Astrocyte (in vitro differentiated cells and primary cell): ENCODE data around the gene PRKCH. TPM values are rescaled to one million over a fixed set of nuclear protein-coding genes. Genes with fewer than 3 reads are reported as not detected.

Experiments used
- DNase-seq: peaks from one replicate; pipeline ENCODE4 v3.0.0-alpha.2; 2010; ENCODE audit warnings: low read depth
- FAIRE-seq: peaks from 2 replicates; lab custom pipeline; 2011; peaks lifted over from hg19 to GRCh38; lab: Jason Lieb, UNC
- H2AFZ ChIP-seq: 2 replicates; pipeline ENCODE4 v1.6.0; 2012; ENCODE audit warnings: low read depth, low read length, inconsistent platforms
- H3K27ac ChIP-seq: 2 replicates; pipeline ENCODE4 v1.5.1; 2011; ENCODE audit warnings: low read depth, low read length, inconsistent platforms
- H3K27me3 ChIP-seq: 2 replicates; pipeline ENCODE4 v1.6.0; 2011; ENCODE audit warnings: low read length, inconsistent platforms; ENCODE audit not compliant: insufficient read depth
- H3K36me3 ChIP-seq: 2 replicates; pipeline ENCODE4 v1.5.1; 2011; ENCODE audit warnings: low read length, inconsistent platforms; ENCODE audit not compliant: insufficient read depth
- H3K4me1 ChIP-seq: 2 replicates; pipeline ENCODE4 v1.5.1; 2011; ENCODE audit warnings: low read length, inconsistent platforms; ENCODE audit not compliant: insufficient read depth
- H3K4me2 ChIP-seq: 2 replicates; pipeline ENCODE4 v1.6.0; 2012; ENCODE audit warnings: low read length, inconsistent platforms
- H3K4me3 ChIP-seq: 2 replicates; pipeline ENCODE4 v1.5.1; 2011; ENCODE audit warnings: low read depth, mild to moderate bottlenecking, low read length, inconsistent platforms; ENCODE audit not compliant: insufficient read depth
- H3K79me2 ChIP-seq: 2 replicates; pipeline ENCODE4 v1.6.0; 2012; ENCODE audit warnings: mild to moderate bottlenecking, low read length, inconsistent platforms; ENCODE audit not compliant: insufficient read depth
- H3K9ac ChIP-seq: 2 replicates; pipeline ENCODE4 v1.6.0; 2012; ENCODE audit warnings: mild to moderate bottlenecking, low read length, inconsistent platforms
- H3K9me3 ChIP-seq: 2 replicates; pipeline ENCODE4 v1.5.1; 2012; ENCODE audit warnings: low read depth, mild to moderate bottlenecking, low read length, inconsistent platforms; ENCODE audit not compliant: insufficient read depth
- H4K20me1 ChIP-seq: 2 replicates; pipeline ENCODE4 v1.6.0; 2012; ENCODE audit warnings: low read length, inconsistent platforms; ENCODE audit not compliant: insufficient read depth
- H3K27ac Mint-ChIP-seq: one replicate; pipeline ENCODE4 v1.8.0; 2021; ENCODE audit warnings: mild to moderate bottlenecking, mixed read lengths; ENCODE audit not compliant: unreplicated experiment
- H3K27me3 Mint-ChIP-seq: one replicate; pipeline ENCODE4 v1.8.0; 2021; ENCODE audit warnings: low read depth, mixed read lengths; ENCODE audit not compliant: unreplicated experiment
- H3K36me3 Mint-ChIP-seq: one replicate; pipeline ENCODE4 v1.8.0; 2021; ENCODE audit warnings: low read depth, mixed read lengths; ENCODE audit not compliant: unreplicated experiment
- H3K4me1 Mint-ChIP-seq: one replicate; pipeline ENCODE4 v1.8.0; 2021; ENCODE audit warnings: low read depth, mixed read lengths; ENCODE audit not compliant: unreplicated experiment
- H3K4me3 Mint-ChIP-seq: one replicate; pipeline ENCODE4 v1.8.0; 2021; ENCODE audit warnings: mild to moderate bottlenecking, moderate library complexity, mixed read lengths; ENCODE audit not compliant: unreplicated experiment
- H3K9me3 Mint-ChIP-seq: one replicate; pipeline ENCODE4 v1.8.0; 2021; ENCODE audit warnings: mild to moderate bottlenecking, mixed read lengths; ENCODE audit not compliant: unreplicated experiment
- CTCF ChIP-seq: IDR thresholded peaks from 2 replicates; pipeline ENCODE4 v1.5.1; 2011; ENCODE audit warnings: low read depth, mild to moderate bottlenecking, inconsistent platforms, low read length, moderate library complexity; ENCODE audit not compliant: insufficient read depth
- EZH2 ChIP-seq: IDR thresholded peaks from 2 replicates; pipeline ENCODE4 v1.6.1; 2012; ENCODE audit warnings: mild to moderate bottlenecking, low read length, inconsistent platforms; ENCODE audit not compliant: insufficient read depth
- total RNA-seq: library from RNA; stranded (reverse); gene quantifications from 2 replicates; pipeline ENCODE4 v1.2.1, GENCODE V29; 2021

PRKCH gene
- total RNA-seq, 1 donor from 2014 or later, result 6.0 TPM

GRCh38 chr14:61382842-61383241, 61.5 kb downstream of the PRKCH start:
- no peaks in the 10 kb centered on the region for H3K27me3 Mint-ChIP-seq
- Histone ChIP-seq H3K79me2 (no peaks in the 10 kb centered on the region), H2AFZ (no peak overlapping the region), H3K9ac (no peak overlapping the region), H3K36me3 (no peaks in the 10 kb centered on the region), H4K20me1 (no peaks in the 10 kb centered on the region), H3K4me1 (no peaks in the 10 kb centered on the region), H3K4me2 (no peak overlapping the region), H3K9me3 (no peaks in the 10 kb centered on the region), H3K27ac (no peak overlapping the region), H3K4me3 (no peak overlapping the region), H3K27me3 (peaks cover 3% of the 10 kb centered on the region)
- DNase-seq (no peak), FAIRE-seq (no peak)
- peaks cover 5% of the 10 kb centered on the region for H3K4me1 Mint-ChIP-seq
- no peaks in the 10 kb centered on the region for H3K36me3 Mint-ChIP-seq
- H3K9me3 Mint-ChIP-seq, result no peaks in the 10 kb centered on the region
- TF ChIP-seq CTCF (no peak), EZH2 (no peak)
- H3K27ac Mint-ChIP-seq, result no peak overlapping the region
- H3K4me3 Mint-ChIP-seq, result no peak overlapping the region

GRCh38 chr14:61385002-61385685, 63.8 kb downstream of the PRKCH start:
- no peak overlapping the region for H2AFZ ChIP-seq
- Mint-ChIP-seq H3K4me1 (peaks cover 13% of the 10 kb centered on the region), H3K27me3 (no peaks in the 10 kb centered on the region), H3K36me3 (no peaks in the 10 kb centered on the region), H3K9me3 (no peaks in the 10 kb centered on the region), H3K27ac (no peak overlapping the region), H3K4me3 (no peak overlapping the region)
- no peaks in the 10 kb centered on the region for H3K4me1 ChIP-seq
- H3K36me3 ChIP-seq, result no peaks in the 10 kb centered on the region
- no peaks in the 10 kb centered on the region for H3K79me2 ChIP-seq
- H3K4me2 ChIP-seq, result no peak overlapping the region
- no peaks in the 10 kb centered on the region for H3K9me3 ChIP-seq
- no peak overlapping the region for H3K4me3 ChIP-seq
- no peak overlapping the region for H3K27ac ChIP-seq
- FAIRE-seq, result no peak
- H3K27me3 ChIP-seq, result peaks cover 3% of the 10 kb centered on the region
- no peak for TF ChIP-seq EZH2
- TF ChIP-seq CTCF, result no peak
- no peak overlapping the region for H3K9ac ChIP-seq
- no peaks in the 10 kb centered on the region for H4K20me1 ChIP-seq
- no peak for DNase-seq

GRCh38 chr14:61386173-61386772, 64.9 kb downstream of the PRKCH start:
- H3K79me2 ChIP-seq, result no peaks in the 10 kb centered on the region
- peaks cover 13% of the 10 kb centered on the region for H3K4me1 Mint-ChIP-seq
- no peaks in the 10 kb centered on the region for H3K27me3 Mint-ChIP-seq
- H3K4me3 ChIP-seq, result no peak overlapping the region
- no peaks in the 10 kb centered on the region for H4K20me1 ChIP-seq
- peaks cover 3% of the 10 kb centered on the region for H3K27me3 ChIP-seq
- H3K36me3 Mint-ChIP-seq, result no peaks in the 10 kb centered on the region
- H3K4me2 ChIP-seq, result no peak overlapping the region
- FAIRE-seq (no peak), DNase-seq (no peak)
- H3K27ac ChIP-seq, result no peak overlapping the region
- H3K27ac Mint-ChIP-seq, result no peak overlapping the region
- no peak for TF ChIP-seq CTCF
- TF ChIP-seq EZH2, result no peak
- no peaks in the 10 kb centered on the region for H3K9me3 ChIP-seq
- H3K9me3 Mint-ChIP-seq, result no peaks in the 10 kb centered on the region
- no peaks in the 10 kb centered on the region for H3K4me1 ChIP-seq
- no peak overlapping the region for H2AFZ ChIP-seq
- H3K4me3 Mint-ChIP-seq, result no peak overlapping the region
- H3K9ac ChIP-seq, result no peak overlapping the region
- no peaks in the 10 kb centered on the region for H3K36me3 ChIP-seq
